WTC11 (cell line): ENCODE data around the gene MAPK9.

ENCODE experiments used
- ATF6 ChIP-seq: sonication (generic); formaldehyde crosslinking; IDR thresholded peaks from 2 replicates; pipeline ENCODE4 v1.8.1; 2023; ENCODE audit warnings: mild to moderate bottlenecking, missing genetic modification reagents
- CTCF ChIP-seq: fragments of 200-600 bp; IDR thresholded peaks from 2 replicates; pipeline ENCODE4 v1.8.0; 2022; ENCODE audit warnings: antibody characterized with exemption
- ESRRA ChIP-seq: sonication (generic); formaldehyde crosslinking; IDR thresholded peaks from 2 replicates; pipeline ENCODE4 v1.8.1; 2022; ENCODE audit warnings: mild to moderate bottlenecking, missing genetic modification reagents, borderline replicate concordance
- MAX ChIP-seq: sonication (generic); formaldehyde crosslinking; IDR thresholded peaks from 2 replicates; pipeline ENCODE4 v1.8.0; 2022; ENCODE audit warnings: mild to moderate bottlenecking, missing genetic modification reagents
- NFATC4 ChIP-seq: fragments of 250-450 bp; sonication (Bioruptor Pico); IDR thresholded peaks from 2 replicates; pipeline ENCODE4 v1.9.0; 2021; ENCODE audit warnings: mild to moderate bottlenecking
- NR2C2 ChIP-seq: sonication (generic); formaldehyde crosslinking; IDR thresholded peaks from 2 replicates; pipeline ENCODE4 v1.8.0; 2022; ENCODE audit warnings: mild to moderate bottlenecking, missing genetic modification reagents
- TCF7 ChIP-seq: sonication (generic); formaldehyde crosslinking; IDR thresholded peaks from 2 replicates; pipeline ENCODE4 v1.8.0; 2022; ENCODE audit warnings: mild to moderate bottlenecking, low read depth, missing genetic modification reagents, moderate library complexity
- ZNF138 ChIP-seq: sonication (generic); formaldehyde crosslinking; conservative IDR thresholded peaks from 2 replicates; pipeline ENCODE4 v1.8.1; 2022; ENCODE audit warnings: mild to moderate bottlenecking, moderate library complexity, missing genetic modification reagents
- TF ChIP-seq, protein P1 (sequence below): sonication (generic); formaldehyde crosslinking; IDR thresholded peaks from 2 replicates; pipeline ENCODE4 v1.8.1; 2023; ENCODE audit warnings: mild to moderate bottlenecking, moderate library complexity, missing genetic modification reagents
- TF ChIP-seq, protein P2 (sequence below): sonication (generic); formaldehyde crosslinking; conservative IDR thresholded peaks from 2 replicates; pipeline ENCODE4 v1.8.1; 2022; ENCODE audit warnings: mild to moderate bottlenecking, missing genetic modification reagents

DNA sequence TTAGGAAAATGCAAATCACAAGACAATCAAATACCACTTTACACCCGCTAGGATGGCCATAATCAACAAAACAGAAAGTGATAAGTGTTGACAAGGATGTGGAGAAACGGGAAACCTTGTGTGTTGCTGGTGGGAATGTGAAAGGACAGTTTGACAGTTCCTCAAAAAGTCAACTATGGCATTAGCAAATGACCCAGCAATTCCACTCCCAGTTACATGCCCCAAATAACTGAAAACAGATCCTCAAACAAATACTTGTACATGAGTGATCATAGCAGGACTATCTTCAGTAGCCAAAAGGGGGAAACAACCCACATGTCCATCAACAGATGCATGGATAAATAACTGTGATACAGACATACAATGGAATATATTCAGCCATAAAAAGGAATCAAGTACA lies 104.1 kb downstream of the MAPK9 start:
- TF ChIP-seq, protein P1, sequence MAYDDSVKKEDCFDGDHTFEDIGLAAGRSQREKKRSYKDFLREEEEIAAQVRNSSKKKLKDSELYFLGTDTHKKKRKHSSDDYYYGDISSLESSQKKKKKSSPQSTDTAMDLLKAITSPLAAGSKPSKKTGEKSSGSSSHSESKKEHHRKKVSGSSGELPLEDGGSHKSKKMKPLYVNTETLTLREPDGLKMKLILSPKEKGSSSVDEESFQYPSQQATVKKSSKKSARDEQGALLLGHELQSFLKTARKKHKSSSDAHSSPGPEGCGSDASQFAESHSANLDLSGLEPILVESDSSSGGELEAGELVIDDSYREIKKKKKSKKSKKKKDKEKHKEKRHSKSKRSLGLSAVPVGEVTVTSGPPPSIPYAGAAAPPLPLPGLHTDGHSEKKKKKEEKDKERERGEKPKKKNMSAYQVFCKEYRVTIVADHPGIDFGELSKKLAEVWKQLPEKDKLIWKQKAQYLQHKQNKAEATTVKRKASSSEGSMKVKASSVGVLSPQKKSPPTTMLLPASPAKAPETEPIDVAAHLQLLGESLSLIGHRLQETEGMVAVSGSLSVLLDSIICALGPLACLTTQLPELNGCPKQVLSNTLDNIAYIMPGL = no peak
- no peak for TF ChIP-seq ZNF138
- TF ChIP-seq ESRRA (CRISPR knock-in tag) = no peak
- TF ChIP-seq CTCF = no peak
- TF ChIP-seq, protein P2, sequence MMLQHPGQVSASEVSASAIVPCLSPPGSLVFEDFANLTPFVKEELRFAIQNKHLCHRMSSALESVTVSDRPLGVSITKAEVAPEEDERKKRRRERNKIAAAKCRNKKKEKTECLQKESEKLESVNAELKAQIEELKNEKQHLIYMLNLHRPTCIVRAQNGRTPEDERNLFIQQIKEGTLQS (CRISPR knock-in tag) = no peak
- no peak for TF ChIP-seq ATF6 (CRISPR knock-in tag)
- no peak for TF ChIP-seq TCF7
- TF ChIP-seq NFATC4 = no peak
- no peak for TF ChIP-seq MAX (CRISPR knock-in tag)
- no peak for TF ChIP-seq NR2C2 (CRISPR knock-in tag)
